Activated CD4-positive, alpha-beta T cell treated with anti-CD3 and anti-CD28 coated beads for 24 hours (primary cell): ENCODE measurements around the gene POMT2.

Experiments used
- DNase-seq, 2 donors: peaks; one replicate each; pipeline ENCODE4 v3.0.0-alpha.2; 2020; ENCODE audit warnings: low read depth in 2 of 2

POMT2 gene

DNA sequence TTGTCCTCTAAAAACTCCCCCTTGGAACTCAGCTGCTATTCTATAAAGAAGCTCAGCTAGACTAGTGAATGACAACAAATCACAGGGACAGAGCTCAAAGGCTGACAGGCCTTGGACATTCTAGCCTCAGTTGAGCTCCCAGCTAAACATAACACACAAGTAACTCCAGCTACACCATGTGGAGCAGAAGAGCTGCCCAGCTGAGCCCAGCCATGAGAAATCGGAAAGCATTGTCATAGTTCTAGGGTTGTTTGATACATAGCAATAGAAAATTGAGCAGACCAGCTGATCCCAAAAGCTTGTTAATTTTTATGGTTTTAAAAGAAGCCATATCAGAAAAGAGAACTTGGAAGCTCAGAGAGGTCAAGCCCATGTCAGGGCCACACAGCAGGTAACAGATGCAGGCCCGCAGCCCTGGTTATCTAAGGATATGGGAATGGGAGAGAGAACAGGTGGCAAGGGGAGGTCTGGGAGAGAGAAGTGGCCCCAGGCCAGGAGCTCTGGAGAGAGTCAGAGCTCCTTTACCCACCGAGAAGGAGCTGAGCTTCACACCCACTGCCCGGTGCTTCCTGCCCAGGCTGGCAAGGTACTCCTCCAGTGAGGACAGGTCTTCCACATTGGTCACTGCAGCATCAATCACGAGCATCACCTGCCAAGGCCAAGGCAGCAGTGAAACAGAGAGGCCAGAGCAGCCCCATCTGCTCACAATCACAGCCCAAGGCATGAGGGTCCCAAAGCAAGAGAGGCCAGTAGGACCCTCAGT is 52.6 kb downstream of the POMT2 start:
- DNase-seq, result no peak

GRCh38 chr14:77266336-77266735 is 54.3 kb downstream of the POMT2 start:
- DNase-seq, result no peak

DNA sequence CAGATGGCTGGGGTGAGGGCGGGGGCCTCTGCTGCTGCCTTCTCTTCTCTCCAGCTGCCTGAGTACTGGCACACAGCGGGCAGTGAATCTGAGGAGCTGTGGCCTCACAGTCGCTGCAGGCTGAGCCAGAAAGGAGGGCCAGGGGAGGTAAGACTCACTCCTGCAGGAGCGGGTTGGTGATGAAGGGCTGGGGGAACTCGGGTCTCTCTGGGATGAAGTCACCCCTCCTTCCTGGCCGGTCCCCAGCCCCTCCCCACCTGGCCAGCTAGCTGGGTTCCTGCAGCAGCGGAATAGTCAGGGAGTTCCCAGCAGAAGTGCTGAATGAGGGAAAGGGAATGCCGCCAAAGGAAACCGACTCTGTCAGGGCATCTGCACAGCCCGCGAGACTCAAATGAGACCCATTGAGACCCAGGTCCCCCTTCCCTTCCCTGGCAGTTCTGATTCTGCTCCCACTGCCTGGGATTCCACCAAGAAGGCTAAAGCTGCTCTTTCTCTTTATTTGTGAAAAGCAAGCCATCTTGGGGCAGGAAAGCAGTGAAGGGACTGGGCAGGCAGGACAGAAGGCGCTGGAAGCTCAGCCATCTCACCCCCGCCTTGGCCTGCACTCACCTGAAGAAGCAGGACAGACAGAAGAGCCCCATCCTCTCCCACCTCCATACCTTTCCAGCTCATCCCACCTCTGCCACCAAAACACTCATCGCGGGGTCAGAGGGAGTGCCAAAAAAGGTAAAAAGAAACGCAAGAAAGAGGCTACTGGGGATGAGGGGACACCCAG is 54.9 kb downstream of the POMT2 start:
- DNase-seq, result no peak

DNA sequence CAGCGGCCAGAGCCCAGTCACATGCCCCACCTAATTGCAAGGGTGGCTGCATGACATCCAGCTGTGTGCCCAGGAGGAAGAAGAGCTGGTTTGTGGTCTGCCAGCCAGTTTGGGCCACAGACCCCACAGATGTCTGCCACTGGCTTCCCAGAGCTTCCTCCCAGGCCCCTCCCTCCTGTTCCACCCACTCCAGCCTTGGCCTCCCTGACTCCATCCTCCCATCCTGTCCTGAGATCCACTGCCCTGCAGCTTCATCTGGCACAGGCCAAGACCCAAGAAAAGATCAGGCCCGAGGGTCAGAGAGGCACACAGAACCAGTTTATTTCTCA is 55.5 kb downstream of the POMT2 start:
- DNase-seq, result no peak

DNA sequence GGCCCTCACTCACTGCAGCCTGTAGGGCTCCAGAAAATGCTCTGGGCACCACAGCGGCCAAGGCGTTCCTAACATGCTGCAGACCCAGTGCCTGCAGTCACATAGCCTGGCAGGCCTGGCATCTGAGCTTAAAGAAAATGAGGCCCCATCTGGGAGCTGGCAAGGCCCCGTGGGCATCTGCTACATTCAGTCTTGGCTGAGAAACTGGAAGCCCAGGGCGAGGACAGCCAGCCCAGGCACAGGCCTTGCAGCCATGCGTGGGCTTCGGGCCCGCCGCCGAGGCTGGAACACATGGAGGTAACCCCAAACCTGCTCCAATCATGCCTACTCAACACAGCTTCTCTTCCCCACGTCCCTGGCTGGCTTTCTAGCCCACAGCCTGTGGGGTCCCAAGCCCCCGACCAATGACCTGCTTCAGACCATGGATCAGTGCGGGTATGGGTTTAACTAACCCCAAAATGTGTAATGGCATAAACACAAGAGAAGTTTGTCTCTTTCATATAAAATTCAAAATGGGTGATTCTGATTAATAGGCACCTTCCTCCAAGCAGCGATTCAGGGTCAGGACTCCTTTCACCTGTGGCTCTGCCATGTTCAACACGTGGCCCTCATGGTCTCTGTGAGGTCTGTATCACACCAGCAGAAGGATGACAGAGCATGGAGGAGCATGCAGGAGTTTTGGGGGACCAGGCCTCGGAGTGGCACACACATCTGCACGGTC is 56.1 kb downstream of the POMT2 start:
- no peak for DNase-seq

DNA sequence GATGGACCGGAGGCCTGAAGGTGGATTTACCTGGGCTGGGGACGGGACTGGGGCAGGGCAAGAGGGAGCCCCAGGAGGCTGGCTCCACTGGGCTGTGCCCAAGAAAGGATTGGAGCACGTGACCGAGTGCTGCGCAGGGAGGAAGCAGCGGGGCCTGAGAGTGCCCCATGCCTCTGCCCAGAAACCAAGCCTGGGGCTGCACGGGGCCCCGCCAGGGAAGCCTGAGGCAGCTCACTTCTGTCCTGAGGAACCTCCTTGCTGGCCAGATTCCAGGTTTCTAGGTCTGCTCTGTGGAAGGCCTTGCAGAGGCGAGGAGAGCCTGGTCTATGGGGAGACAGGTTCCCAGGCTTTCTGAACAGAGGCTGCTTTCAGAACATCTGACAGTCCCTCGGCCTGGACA is 60.1 kb downstream of the POMT2 start:
- no peak for DNase-seq

GRCh38 chr14:77260199-77260598 is 60.5 kb downstream of the POMT2 start:
- DNase-seq, result no peak

DNA sequence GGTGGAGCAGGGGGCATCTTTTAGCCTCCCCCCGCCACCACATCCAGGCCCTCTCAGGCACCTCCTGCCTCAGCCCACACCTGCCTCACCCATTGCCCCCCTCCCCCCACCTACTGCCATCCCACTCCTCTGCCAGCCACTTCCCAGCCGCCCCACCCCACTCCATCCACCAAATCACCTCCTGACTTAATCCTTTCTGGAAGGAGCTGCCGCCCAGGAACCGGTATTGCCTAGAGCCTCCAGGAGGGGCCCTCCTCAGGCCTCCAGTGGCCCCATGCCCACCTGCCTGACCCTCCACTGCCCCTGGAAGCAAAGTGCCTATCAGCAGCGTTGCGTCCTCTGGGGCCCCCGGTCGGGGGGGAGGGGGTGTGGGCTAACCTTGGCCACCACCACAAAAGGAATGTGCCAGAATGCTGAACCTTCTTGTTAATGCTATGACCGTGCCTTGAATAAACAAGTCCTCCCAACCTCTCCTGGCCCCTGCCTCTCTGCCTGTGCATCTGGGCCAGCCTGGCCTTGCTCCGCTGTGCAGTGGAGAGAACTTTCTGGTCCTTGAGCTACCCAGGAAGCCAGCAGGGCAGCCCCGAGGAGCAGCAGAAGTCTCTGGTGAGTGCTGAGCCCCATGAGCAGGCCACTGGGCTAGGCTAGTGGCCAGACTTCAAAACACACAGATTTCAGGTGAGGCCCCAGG is 61.5 kb downstream of the POMT2 start:
- no peak for DNase-seq

DNA sequence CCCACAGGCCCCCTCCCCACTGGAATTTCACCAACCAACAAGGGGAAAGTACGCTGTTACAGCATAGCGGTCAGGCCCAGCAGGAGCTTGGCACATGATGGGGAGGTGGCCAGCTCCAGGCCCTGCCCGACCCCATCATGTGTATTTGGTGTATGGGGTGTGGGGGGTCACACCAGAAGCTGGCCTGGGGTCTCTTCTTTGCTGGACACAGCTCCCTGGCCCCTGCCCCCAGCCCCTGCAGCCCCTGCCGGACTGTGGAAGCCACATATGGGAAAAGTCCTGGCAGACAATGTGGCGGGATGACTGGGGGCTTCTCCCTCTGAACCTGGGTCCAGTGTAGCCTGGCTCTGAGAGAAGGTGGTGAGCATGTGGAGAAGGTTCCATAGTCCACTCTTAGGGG is 62.1 kb downstream of the POMT2 start:
- DNase-seq, result no peak

DNA sequence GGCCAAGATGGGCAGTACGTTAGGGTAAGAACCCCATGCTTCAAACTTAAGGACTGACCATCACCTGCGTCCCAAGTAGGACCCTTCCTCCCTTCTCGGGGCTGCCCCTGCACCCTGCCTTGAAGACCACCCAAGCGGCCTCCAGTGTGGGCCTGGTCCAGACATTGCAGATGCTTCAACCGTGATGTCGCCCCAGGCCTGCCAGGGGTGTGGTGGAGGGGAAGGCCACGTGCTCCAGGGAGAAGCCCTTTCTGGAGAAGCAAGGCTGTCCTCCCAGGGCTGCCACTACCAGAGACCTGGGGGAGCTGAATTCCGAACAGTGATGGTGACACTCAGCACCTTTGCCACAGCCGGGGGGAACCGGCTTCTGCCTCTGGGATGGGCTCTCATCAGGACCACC is 63.0 kb downstream of the POMT2 start:
- no peak for DNase-seq

DNA sequence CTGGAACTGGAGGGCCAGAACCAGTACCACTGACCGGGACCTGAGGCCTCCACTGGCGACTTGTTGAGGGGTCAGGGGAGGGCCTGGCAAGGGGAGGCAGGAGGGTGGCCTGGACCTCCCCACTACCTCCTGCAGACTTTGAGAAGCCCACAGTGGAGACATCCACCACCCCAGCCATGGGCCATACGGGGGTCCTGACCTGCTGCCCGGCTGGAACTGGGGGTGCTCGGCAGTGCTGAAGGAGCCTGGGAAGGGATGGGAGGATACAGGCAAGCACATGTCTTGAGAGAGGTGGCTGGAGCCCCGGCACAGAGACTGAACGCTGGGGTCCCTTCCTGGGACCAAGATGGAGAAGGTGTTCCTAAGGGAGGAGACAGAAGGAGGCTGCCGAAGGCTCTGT is 64.0 kb downstream of the POMT2 start:
- no peak for DNase-seq

DNA sequence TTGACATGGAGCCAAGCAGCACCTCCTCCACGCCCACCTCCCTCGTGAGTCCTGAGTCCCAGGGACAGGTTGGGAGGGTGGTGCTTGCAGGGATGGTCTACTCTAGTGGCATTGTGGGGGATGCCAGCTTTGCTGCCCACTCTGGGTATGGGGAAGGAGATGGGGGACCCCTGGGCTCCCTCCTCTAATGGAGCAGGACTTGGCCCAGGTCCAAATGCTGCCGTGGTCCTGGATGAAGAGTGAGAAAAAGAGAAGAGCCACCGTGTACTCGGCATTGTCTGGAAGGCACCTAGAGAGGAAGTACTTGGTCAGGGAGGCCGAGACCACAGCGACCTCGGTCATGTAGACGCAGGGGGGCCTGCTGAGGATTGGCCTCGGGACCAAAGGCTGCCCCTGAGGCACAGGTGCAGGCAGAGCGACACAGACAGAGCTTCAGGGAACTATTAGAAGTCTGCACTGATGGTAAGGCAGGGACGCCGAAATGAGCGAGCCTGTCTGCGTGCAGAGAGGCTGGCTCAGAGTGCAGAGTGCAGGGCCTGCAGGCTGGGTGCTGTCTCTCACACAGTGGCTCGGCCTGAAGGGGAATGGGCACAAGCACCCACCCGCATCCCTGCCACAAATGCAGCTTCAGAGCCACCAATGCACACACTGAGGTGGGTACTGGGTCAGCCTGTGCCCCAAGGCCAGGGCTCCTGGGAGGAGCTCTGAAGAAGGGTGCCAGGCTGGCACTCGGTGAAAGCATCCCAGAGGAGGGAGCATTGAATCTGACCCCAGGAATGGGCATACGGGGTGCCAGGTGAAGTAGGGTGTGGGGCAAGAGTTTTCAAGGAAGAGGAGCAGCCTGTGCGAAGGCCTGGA is 67.1 kb downstream of the POMT2 start:
- no peak for DNase-seq

DNA sequence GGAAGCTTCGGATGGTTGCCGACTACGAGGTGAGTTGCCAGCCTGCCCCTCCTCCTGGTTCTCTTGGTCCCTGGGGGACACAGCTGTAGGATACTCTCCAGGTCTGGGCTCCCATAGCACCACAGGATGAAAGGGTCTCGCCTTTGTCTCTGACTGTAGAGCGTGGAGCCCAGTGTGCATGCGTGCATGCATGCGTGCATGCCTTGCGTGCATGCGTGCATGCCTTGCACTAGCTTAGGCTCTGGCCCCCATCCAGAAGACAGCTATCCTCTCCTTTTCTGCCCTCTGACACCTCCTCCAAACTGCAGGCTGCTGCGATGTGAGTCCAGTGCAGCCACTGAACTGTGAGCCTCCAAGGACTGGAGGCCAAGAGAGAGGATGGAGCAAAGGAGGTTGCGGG is 68.8 kb downstream of the POMT2 start:
- DNase-seq, result no peak

DNA sequence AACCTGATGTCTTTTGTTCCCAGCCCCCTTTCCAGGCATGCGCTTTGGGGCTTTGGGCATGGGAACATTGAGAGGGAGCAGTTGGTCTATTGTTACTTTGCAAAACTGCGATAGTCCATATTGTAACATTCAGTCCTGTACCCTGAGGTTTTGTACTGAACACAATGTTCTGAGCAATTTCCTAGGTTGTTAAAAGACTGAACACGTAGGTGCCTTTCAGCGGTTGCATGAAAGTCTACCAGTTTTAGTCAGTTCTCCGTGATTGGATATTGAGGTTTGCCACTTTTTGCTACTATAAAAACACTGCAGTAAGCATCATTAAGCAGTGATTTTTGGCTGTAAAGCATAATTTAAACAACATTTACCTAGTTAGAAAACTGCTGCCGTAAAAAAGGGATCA is 69.8 kb downstream of the POMT2 start:
- no peak for DNase-seq

DNA sequence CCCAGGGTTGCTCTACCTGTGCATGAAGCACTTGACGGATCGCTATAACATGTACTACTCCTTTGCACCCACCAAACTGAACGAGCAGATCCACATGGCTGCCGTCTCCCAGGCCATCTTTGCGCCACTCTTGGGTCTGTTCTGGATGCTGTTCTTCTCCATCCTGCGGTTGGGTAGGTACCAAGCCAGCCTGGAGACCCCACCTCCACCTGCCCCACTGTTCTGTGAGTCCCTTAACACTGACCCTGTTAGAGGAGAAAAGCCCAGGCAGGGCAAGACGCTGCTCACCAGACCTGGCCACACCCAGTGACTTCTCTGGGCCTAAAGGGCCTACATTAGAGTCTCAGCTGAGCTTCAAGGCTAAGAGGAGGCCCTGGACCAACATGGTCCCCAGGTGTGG is 71.4 kb downstream of the POMT2 start:
- no peak for DNase-seq

- no peak for DNase-seq
Observed at GRCh38 chr14:77248666-77249065, 72.0 kb downstream of the POMT2 start.

DNA sequence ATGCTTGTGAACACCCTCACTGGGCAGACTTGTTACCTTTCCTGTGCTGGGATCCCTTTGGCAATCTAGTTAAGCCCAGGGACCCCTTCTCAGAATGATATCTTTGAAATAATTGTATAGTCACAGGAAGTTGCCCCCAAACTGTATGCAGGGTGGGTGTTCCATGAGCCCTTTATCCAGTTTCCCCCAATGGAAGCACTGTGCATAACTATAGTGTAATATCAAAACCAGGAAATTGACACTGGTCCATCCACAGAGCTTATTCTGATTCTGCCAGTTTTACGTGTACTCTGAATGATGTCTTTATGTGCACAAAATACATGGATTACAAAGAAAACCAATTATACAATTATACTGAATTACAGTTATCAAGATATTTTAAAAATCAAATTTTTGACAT is 73.9 kb downstream of the POMT2 start:
- no peak for DNase-seq

DNA sequence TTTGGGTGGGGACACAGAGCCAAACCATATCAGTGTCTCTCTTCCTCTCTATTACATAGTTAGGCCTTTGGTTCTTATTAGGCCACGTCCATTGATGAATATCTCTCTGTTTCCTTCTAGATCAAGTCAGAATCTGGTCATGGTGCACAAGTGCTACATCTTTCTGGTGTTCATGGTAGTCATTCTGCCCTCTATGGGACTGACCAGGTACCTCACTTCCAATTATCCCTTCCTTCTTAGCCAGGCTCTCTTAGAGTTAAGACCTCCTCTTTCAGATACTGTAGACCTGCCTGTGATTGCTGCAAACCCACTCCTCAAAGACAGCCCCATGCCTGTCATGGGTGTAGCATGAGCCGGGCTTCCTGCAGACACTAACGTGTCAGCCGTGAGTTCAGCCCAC is 74.9 kb downstream of the POMT2 start:
- no peak for DNase-seq

GRCh38 chr14:77243853-77244252 is 76.8 kb downstream of the POMT2 start:
- no peak for DNase-seq

DNA sequence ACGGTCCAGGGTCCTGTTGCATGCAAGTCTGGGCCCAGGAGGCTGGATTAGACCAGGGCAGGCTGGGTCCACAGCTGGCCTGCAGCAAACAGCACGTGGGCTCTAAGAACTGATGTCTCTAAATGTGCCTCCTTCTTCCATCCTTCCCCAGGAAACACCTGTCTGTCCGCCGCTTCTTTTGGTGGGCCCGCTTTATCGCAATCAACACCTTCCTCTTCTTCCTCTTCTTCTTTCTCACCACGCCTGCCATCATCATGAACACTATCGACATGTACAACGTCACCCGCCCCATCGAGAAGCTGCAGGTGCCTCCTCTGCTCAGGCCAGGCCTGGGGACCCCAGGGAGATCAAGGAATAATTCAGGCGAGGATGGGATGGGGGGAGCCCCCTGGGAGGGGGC is 77.9 kb downstream of the POMT2 start:
- no peak for DNase-seq

- no peak for DNase-seq
Observed at GRCh38 chr14:77241955-77242354, 78.7 kb downstream of the POMT2 start.
